Activated CD8-positive, alpha-beta T cell treated with anti-CD3 and anti-CD28 coated beads for 36 hours (primary cell): Measurements from ENCODE around the gene HNRNPA0. TPM values are rescaled to one million over a fixed set of nuclear protein-coding genes. Genes with fewer than 3 reads are reported as not detected.
"Not testable (repeated sequence)": the region's sequence is repeated elsewhere in the genome, so short reads cannot be mapped to it uniquely, and the experiment has no call there.

Source experiments
- ATAC-seq: fragments of 200-7000 bp; cut with Tn5 transposase; one replicate; pipeline ENCODE4 v1.10.0; 2021; ENCODE audit warnings: mild to moderate bottlenecking, moderate library complexity
- CTCF ChIA-PET: fragments of 350-600 bp; sonication (Branson Sonifier 250); formaldehyde crosslinking; loops from one replicate; lab custom pipeline; 2021; ENCODE audit warnings: antibody characterized with exemption; lab: Charles Lee
- POLR2A ChIA-PET: fragments of 350-600 bp; sonication (Branson Sonifier 250); formaldehyde crosslinking; loops from one replicate; lab custom pipeline; 2021; ENCODE audit warnings: antibody characterized with exemption; lab: Charles Lee
- DNase-seq: peaks from one replicate; pipeline ENCODE4 v3.0.0-alpha.2; 2020
- H3K27ac Mint-ChIP-seq: one replicate; pipeline ENCODE4 v1.8.0; 2021; ENCODE audit warnings: mild to moderate bottlenecking, mixed read lengths
- H3K27me3 Mint-ChIP-seq: one replicate; pipeline ENCODE4 v1.8.0; 2021; ENCODE audit warnings: mixed read lengths
- H3K36me3 Mint-ChIP-seq: one replicate; pipeline ENCODE4 v1.8.0; 2021; ENCODE audit warnings: low read depth, mixed read lengths
- H3K4me1 Mint-ChIP-seq: one replicate; pipeline ENCODE4 v1.8.0; 2021; ENCODE audit warnings: low read depth, mixed read lengths
- H3K4me3 Mint-ChIP-seq: one replicate; pipeline ENCODE4 v1.8.0; 2021; ENCODE audit warnings: mild to moderate bottlenecking, moderate library complexity, mixed read lengths
- H3K9me3 Mint-ChIP-seq: one replicate; pipeline ENCODE4 v1.8.0; 2021; ENCODE audit warnings: mixed read lengths
- intact Hi-C: fragments of 100-400 bp; cut with micrococcal nuclease; formaldehyde crosslinking; loops from one replicate; pipeline ENCODE4 v1.10.0; 2022
- total RNA-seq, 2 experiments: library from RNA; stranded (reverse); gene quantifications; one replicate each; pipeline ENCODE4 v1.2.3, GENCODE V29; 2021
- TF ChIP-seq, protein P1 (sequence below): fragments of 200-600 bp; IDR thresholded peaks from one replicate; pipeline ENCODE4 v1.8.0; 2022; ENCODE audit warnings: antibody characterized with exemption, mild to moderate bottlenecking

HNRNPA0 gene
- total RNA-seq, 2 experiments from 2014 or later = 32.8 to 33.1 TPM

DNA sequence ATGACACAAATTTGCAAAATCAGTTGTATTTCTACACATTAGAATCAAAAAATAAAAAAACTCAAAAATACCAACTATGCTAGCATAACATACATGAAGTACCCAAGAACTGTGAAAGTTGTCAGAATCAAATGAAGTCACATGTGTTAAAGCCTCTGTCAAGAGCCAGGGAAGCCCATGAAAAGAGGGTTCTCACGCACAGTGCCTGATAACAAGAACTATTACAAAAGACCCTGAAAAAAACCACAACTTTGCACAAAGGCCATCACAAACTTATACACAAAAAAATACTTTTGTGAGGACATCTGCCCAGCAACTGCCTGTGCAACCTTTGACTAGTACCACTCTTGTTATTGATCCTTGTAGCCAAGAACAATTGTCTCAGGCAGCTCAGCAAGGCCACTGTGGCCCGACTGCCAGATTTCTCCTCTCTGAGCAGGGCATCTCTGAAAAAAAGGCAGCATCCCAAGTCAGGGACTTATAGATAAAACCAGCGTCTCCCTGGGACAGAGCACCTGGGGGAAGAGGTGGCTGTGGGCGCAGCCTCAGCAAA is 28.9 kb upstream of the HNRNPA0 start:
- ChIA-PET POLR2A (no interaction called here), CTCF (interaction anchor here (1.0 kb wide), 1 partner anchor 253 kb away, joined by 3 read pairs; no protein-coding TSS in a partner anchor)
- ATAC-seq = no peak

DNA sequence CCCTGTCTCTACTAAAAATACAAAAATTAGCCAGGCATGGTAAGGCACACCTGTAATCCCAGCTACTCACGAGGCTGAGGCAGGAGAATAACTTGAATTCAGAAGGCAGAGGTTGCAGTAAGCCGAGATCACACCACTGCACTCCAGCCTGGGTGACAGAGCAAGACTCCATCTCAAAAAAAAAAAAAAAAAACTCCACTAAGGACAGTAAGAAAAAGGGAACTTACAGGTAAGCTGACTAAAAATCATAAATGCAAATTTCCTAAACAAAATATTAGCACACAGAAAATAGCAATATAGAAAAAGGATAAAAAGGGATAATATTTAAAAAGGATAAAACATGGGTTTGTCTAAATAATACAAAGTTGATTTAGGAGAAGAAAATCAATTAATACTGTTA is 27.9 kb upstream of the HNRNPA0 start:
- CTCF ChIA-PET = interaction anchor here (1.6 to 5.7 kb wide), 2 partner anchors 12 to 287 kb away, joined by 3 to 62 read pairs; no protein-coding TSS in a partner anchor
- H3K4me3 Mint-ChIP-seq = no peak overlapping the region
- DNase-seq = no peak
- no peaks in the 10 kb centered on the region for H3K4me1 Mint-ChIP-seq
- H3K27ac Mint-ChIP-seq = no peak overlapping the region
- TF ChIP-seq, protein P1, sequence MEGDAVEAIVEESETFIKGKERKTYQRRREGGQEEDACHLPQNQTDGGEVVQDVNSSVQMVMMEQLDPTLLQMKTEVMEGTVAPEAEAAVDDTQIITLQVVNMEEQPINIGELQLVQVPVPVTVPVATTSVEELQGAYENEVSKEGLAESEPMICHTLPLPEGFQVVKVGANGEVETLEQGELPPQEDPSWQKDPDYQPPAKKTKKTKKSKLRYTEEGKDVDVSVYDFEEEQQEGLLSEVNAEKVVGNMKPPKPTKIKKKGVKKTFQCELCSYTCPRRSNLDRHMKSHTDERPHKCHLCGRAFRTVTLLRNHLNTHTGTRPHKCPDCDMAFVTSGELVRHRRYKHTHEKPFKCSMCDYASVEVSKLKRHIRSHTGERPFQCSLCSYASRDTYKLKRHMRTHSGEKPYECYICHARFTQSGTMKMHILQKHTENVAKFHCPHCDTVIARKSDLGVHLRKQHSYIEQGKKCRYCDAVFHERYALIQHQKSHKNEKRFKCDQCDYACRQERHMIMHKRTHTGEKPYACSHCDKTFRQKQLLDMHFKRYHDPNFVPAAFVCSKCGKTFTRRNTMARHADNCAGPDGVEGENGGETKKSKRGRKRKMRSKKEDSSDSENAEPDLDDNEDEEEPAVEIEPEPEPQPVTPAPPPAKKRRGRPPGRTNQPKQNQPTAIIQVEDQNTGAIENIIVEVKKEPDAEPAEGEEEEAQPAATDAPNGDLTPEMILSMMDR = no peak
- intact Hi-C loops = no loop called here
- POLR2A ChIA-PET = no interaction called here
- H3K27me3 Mint-ChIP-seq = peaks cover 1% of the 10 kb centered on the region
- ATAC-seq = no peak
- no peaks in the 10 kb centered on the region for H3K36me3 Mint-ChIP-seq
- H3K9me3 Mint-ChIP-seq = no peaks in the 10 kb centered on the region

More for the DNA sequence above, 28.9 kb upstream of the HNRNPA0 start:
- no peaks in the 10 kb centered on the region for H3K36me3 Mint-ChIP-seq
- intact Hi-C loops = no loop called here
- no peak overlapping the region for H3K27ac Mint-ChIP-seq
- peaks cover 1% of the 10 kb centered on the region for H3K27me3 Mint-ChIP-seq
- no peaks in the 10 kb centered on the region for H3K4me1 Mint-ChIP-seq
- no peaks in the 10 kb centered on the region for H3K9me3 Mint-ChIP-seq
- no peak overlapping the region for H3K4me3 Mint-ChIP-seq
- no peak for DNase-seq
- TF ChIP-seq, protein P1 = no peak

DNA sequence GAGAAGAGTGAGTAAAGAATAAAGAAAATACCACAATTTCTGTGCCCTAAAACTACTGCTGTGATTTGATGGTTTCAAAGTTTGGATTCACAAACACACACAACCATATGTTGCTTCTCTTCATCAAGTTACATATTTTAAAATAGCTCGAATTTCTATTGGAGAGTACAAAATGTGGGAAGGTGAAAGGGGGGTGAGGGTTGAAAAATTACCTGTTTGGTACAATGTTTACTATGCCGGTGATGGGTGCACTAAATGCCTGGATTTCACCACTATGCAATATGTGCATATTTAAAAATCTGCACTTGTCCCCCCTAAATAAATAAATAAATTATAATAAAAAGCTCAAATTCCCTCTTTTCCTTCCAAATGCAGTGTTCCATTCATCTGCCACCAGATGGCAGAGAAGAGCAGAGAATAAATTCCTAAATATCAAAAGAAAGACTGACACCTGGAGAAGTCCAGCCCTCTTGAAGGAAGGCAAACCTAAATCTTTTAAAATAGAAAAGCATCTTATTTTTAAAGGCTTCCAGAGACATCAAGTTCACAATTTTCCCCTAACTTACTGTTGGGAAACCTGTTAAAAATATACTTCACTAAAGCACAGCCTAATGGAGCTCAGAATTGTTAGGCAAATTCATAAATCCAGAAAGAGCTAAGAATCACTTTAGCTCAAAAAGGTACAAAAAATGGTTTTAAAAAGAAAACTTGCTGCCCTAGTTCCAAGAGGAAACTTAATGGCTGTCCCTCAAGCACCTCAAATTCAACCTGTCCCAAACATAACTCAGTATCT is 24.8 kb upstream of the HNRNPA0 start:
- no peaks in the 10 kb centered on the region for H3K9me3 Mint-ChIP-seq
- intact Hi-C loops = loop anchor here (2.0 kb wide), 1 partner anchor 290 kb away; no protein-coding TSS in a partner anchor
- ChIA-PET POLR2A (no interaction called here), CTCF (interaction anchor here (0.6 to 5.7 kb wide), 81 partner anchors 9 to 731 kb away, joined by 3 to 62 read pairs (median 5); partner anchors contain the start of genes NME5 and PKD2L2)
- no peak for DNase-seq
- TF ChIP-seq, protein P1 = peak; percentile 82
- no peaks in the 10 kb centered on the region for H3K27me3 Mint-ChIP-seq
- H3K4me3 Mint-ChIP-seq = no peak overlapping the region
- no peak for ATAC-seq
- no peak overlapping the region for H3K27ac Mint-ChIP-seq
- no peaks in the 10 kb centered on the region for H3K36me3 Mint-ChIP-seq
- no peaks in the 10 kb centered on the region for H3K4me1 Mint-ChIP-seq

DNA sequence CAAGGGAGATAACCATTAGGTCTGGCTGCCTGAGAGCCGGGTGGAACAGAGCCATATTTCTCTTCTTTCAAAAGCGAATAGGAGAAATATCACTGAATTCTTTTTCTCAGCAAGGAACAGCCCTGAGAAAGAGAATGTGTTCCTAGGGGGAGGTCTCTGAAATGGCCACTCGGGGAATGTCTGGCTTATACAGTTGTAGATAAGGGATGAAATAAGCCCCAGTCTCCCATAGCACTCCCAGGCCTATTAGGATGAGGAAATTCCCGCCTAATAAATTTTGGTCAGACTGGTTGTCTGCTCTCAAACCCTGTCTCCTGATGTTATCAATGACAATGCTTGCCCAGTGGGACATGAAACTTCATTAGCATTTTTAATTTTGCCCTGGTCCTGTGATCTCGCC is 13.8 kb upstream of the HNRNPA0 start:
- POLR2A ChIA-PET, H3K27ac Mint-ChIP-seq, ATAC-seq, DNase-seq, H3K27me3 Mint-ChIP-seq, H3K4me1 Mint-ChIP-seq, H3K4me3 Mint-ChIP-seq, intact Hi-C loops: not testable (repeated sequence)
- Mint-ChIP-seq H3K36me3 (peaks cover 23% of the 10 kb centered on the region), H3K9me3 (peaks cover 15% of the 10 kb centered on the region)
- CTCF ChIA-PET = interaction anchor here (1.0 kb wide), 1 partner anchor 11 kb away, joined by 4 read pairs; no protein-coding TSS in a partner anchor

DNA sequence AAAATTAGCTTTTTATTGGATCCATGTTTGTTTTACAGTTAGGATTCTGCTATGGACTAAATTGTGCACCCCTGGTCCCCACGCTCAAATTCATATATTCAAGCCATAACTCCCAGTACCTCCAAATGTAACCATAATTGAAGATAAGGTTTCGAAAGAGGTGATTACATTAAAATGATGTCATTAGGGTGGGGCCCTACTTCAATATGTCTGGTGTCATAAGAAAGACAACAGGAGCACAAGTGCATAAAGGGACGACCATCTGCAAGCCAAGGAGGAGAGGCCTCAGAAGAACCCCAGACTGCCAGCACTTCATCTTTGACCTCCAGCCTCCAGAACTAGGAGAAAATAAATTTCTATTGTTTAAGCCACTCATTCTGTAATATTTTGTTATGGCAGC is 7.4 kb upstream of the HNRNPA0 start:
- ATAC-seq = no peak
- peaks cover 1% of the 10 kb centered on the region for H3K36me3 Mint-ChIP-seq
- TF ChIP-seq, protein P1 = no peak
- ChIA-PET CTCF (interaction anchor here (1.3 to 3.1 kb wide), 4 partner anchors 18 to 132 kb away, joined by 4 to 22 read pairs (median 8); no protein-coding TSS in a partner anchor), POLR2A (no interaction called here)
- H3K27ac Mint-ChIP-seq = no peak overlapping the region
- H3K27me3 Mint-ChIP-seq = peaks cover 2% of the 10 kb centered on the region
- intact Hi-C loops = no loop called here
- no peaks in the 10 kb centered on the region for H3K4me1 Mint-ChIP-seq
- no peak for DNase-seq
- no peak overlapping the region for H3K4me3 Mint-ChIP-seq
- no peaks in the 10 kb centered on the region for H3K9me3 Mint-ChIP-seq
